ENCODE measurements around the gene GOPC.
"Not testable (repeated sequence)": the region's sequence is repeated elsewhere in the genome, so short reads cannot be mapped to it uniquely, and the experiment has no call there.

GOPC gene

DNA sequence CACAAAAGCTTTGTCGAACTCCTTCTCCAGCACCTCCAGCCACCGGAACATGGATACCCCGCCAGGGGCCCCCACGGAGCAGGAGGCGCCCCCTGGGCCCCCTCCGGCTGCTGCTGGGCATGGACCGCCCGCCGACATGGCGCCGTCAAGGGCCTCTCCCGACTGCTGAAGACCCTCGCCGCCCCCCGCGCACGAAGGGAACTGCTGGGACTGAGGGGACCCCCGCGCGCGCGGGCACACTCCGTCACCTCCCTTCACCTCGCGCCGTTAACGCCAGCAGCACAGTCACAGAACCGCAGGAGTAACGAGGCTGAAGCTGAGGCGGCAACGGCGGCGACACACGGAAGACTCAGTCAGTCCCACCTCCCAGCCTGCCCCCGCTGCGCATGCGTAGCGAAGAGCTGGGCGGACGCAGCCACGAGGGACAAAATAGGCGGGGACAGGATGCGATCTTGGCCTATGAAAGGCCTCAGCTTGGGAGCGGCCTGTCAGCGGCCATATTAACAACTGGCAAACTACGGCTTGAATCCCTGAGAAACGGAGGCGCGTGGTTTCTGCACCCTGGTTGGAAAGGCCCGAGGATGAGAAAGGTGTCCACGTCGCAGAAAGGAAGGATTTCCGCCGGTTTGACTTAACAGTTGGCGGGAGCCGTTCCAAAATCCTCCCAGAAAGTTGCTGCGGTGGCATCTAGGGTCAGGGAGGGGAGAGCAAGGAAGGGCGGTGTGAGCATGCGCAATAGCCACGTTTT, at the start of gene GOPC:
Gene GOPC, minus strand, starts transcription at position 361 of the 748 bp plus-strand sequence. Its CDS starts 223 bp downstream, at position 138.
- peak; percentile 82 to 90 for DNase-seq (ENCODE audit: low read depth in 2 of 2, low spot score in 1 of 2)

- DNase-seq (ENCODE audit: low read depth in 2 of 2, low spot score in 1 of 2), result not testable (repeated sequence)
Measured at GRCh38 chr6:117651984-117652383, 49.7 kb upstream of the GOPC start.

GRCh38 chr6:117642976-117643375, 40.7 kb upstream of the GOPC start:
- no peak for DNase-seq (ENCODE audit: low read depth in 2 of 2, low spot score in 1 of 2)

GRCh38 chr6:117637770-117638169, 35.5 kb upstream of the GOPC start:
- DNase-seq (ENCODE audit: low read depth in 2 of 2, low spot score in 1 of 2), result no peak

DNA sequence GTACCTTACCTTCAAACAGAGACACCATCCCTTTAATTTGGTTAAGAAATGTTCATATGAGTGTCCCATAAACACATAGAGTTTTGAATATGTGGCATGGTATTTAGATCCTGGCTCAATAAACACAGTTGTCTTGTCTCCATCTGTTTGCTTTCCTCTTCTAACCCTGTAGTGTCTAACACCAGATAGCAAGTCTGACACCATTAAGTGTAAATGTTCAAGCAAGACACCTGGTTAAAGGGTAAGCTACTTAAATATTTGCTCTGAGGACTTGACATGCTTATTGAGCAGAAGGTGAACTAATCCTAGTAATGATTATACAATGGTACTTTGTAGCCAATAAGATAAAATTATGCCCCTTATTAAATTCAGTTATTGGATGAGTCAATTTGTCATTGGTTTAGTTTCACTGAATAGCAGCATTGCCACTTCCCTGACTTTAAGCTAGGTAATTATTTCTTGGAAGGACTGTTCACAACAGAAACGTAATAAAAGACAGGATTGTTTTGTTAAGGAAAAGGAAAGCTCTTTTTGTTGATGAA, 26.9 kb upstream of the GOPC start:
- no peak for DNase-seq (ENCODE audit: low read depth in 2 of 2, low spot score in 1 of 2)

GRCh38 chr6:117627533-117627932, 25.2 kb upstream of the GOPC start:
- no peak for DNase-seq (ENCODE audit: low read depth in 2 of 2, low spot score in 1 of 2)

- DNase-seq (ENCODE audit: low read depth in 2 of 2, low spot score in 1 of 2), result no peak
Measured at GRCh38 chr6:117624869-117625481, 22.7 kb upstream of the GOPC start.

DNA sequence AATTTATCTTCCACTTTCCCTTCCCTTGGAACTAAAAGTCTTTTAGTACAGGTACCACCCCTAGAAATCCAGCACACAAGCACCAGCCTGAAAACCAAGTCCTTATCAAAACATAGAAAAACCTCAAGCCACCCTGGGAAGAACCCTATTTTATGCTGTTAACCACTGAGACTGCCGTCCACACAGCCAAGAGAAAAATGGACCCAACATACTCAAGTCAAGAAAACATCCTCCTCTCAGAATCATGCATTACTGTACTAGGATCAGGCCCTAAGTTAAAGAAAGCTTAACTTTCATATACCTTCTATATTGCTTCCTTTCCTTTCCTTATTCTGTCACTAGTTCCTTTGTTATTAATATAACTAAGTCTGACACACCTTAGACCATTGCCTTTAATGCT, 16.9 kb upstream of the GOPC start:
- DNase-seq (ENCODE audit: low read depth in 2 of 2, low spot score in 1 of 2), result no peak

DNA sequence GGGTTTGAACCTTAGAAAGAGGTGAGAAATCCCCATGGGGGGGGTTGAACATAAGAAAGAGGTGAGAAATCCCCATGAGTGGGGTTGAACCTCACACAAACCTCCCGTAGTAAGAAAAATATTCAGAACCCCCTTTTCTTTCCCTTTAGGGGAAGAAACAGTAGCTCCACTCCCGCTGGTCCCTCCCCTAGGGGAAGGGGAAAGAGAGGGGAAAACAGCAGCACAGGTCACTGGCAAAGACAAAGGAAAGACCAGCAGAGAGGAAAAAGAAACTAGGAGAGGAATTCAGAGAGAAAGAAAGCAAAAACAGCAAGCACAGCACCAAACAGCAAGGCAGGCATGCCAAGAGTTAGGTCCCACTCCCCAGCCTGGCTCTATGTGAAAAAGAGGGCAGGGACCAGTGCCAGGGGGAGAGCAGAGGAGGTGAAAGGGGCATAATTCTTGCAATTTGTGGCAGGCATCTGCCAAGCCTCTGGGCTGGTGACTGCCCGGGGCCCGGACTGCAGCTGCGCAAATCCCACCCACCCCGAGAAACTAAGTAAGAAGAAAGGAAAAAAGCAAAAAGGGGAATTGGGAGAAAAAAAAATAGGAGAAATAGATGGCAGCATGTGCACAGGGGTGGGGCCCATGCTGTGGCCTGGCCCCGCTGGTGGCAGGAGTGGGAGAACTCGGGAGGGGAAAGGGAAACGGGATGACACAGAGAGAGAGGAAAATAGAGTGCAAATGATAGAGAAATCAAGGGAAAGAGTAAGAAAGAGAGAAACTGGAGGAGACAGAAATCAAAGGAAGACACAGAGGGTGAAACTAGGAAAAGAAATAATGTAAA, 15.1 kb upstream of the GOPC start:
- DNase-seq (ENCODE audit: low read depth in 2 of 2, low spot score in 1 of 2), result no peak

- DNase-seq (ENCODE audit: low read depth in 2 of 2, low spot score in 1 of 2), result peak; percentile 20 to 39
Measured at GRCh38 chr6:117616391-117617209, 14.3 kb upstream of the GOPC start.

- DNase-seq (ENCODE audit: low read depth in 2 of 2, low spot score in 1 of 2), result no peak
Measured at GRCh38 chr6:117615750-117616390, 13.6 kb upstream of the GOPC start.

DNA sequence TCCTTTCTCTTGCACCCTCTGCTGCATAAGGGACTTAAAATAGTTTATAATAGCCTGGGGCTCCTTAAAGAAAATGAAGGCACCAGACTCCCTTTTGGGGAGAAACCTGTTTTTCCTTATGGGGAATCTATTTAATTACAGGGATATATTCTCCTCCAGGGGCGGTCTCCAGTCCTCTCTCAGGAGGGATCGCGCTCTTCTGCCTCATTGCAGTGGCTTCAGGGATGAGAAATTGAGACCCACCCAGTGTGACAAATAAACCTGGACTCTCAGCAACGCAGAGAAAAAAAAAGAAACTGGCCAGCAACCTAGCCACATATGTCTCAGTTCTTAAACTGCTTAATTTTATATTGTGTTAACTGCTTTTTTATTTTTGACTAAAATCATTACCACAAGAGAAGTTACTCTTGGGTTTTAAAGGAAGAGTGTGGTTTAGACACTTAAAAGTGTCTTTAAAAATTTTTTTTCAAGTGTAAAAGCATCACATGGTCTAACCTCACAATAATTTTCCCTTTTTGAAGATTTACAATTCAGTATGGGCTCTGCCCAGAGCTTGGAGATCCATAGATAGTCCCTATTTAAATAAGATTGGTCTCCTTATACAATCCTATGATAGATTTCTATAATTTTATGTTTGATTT, 11.7 kb upstream of the GOPC start:
- no peak for DNase-seq (ENCODE audit: low read depth in 2 of 2, low spot score in 1 of 2)

DNA sequence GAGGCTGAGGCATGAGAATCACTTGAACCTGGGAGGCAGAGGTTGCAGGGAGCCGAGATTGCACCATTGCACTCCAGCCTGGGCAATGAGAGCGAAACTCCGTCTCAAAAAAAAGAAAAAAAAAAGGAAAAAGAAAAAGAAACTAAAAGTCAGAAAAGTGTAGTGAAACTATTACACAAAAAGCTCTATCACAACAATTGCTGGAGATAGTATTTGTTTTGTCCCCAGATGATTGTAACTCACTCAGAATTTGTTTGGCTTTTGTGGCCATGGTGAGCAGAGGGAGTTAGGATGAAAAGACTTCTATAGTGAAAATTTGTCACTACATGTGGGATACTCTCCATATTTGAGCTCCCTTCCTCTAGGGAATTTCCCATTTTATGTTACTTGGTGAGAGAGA, 5.2 kb upstream of the GOPC start:
- DNase-seq (ENCODE audit: low read depth in 2 of 2, low spot score in 1 of 2), result no peak

- no peak for DNase-seq (ENCODE audit: low read depth in 2 of 2, low spot score in 1 of 2)
Measured at GRCh38 chr6:117605169-117605826, 3.0 kb upstream of the GOPC start.

- DNase-seq (ENCODE audit: low read depth in 2 of 2, low spot score in 1 of 2), result no peak
Measured at GRCh38 chr6:117603821-117604220, 1.5 kb upstream of the GOPC start.

GRCh38 chr6:117602899-117603588, 733 bp upstream of the GOPC start:
- DNase-seq (ENCODE audit: low read depth in 2 of 2, low spot score in 1 of 2), result no peak

DNA sequence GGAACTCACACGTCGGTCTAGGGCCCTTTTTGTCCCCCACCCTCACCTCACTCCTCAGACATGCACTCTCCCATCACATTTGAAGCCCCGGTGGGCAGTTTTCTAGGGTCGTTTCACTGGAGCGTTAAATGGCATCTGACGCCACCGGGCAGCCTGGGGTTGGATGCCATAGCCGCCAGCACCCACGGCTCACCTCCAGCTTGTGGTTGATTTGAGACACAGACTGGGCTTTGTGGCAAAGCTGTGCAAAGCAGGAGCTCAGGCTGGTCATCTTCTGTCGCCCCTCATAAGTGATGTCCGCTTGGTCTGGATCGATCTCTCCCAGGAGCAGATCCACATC, 530 bp downstream of the GOPC start:
- no peak for DNase-seq (ENCODE audit: low read depth in 2 of 2, low spot score in 1 of 2)

DNA sequence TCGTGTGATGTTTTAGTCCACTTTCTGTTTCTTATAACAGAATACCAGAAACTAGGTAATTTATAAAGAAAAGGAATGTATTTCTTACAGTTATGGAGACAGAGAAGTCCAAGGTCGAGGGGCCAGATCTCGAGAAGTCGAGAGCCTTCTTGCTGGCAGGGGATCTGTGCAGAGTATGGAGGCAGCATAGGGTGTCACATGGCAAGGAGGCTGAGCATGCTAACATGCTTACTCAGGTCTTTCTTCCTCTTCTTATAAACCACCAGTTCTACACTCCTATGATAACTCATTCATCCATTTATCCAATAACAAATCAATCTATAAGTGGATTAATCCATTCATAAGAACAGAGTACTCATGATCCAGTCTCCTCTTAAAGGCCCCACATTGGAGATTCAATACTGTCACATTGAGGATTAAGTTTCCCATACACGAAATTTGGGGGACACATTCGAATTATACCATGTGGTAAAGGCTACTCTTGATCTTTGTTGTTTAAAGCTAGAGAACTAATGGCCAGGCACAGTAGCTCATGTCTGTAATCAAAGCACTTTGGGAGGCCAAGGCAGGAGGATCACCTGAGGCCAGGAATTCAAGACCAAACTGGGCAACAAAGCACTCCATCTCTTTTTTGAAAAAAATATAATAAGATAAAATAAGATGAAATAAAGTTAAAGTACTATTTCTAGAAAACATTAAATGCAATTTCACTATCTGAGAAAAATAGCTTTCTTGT, 2.1 kb downstream of the GOPC start:
- DNase-seq (ENCODE audit: low read depth in 2 of 2, low spot score in 1 of 2), result no peak

Data from stimulated activated CD8-positive, alpha-beta memory T cell treated with anti-CD3 and anti-CD28 coated beads, Interleukin-4, amount 100 ng/mL, for 4 hours (primary cell).